ENCODE measurements around the gene ATL2. TPM values are rescaled to one million over a fixed set of nuclear protein-coding genes. Genes with fewer than 3 reads are reported as not detected.

Gene ATL2
- total and polyA plus RNA-seq, 12 donors, result 19.8 to 313 (median 71.9) TPM

GRCh38 chr2:38315707-38316333, 61.3 kb downstream of the ATL2 start:
- intact Hi-C loops (cut with DNase I), result loop anchor here in 1 of 2 donors (10.0 kb wide), 1 partner anchor 419 kb away; no protein-coding TSS in a partner anchor
- Histone ChIP-seq H3K4me1 (replicated peaks in 1 of 2) (no peaks in the 10 kb centered on the region), H3K36me3 (replicated peaks in 1 of 2) (peaks cover 0 to 39% of the 10 kb centered on the region in 2 donors), H3K27ac (no peak overlapping the region), H3K9me3 (replicated peaks in 1 of 3) (no peaks in the 10 kb centered on the region), H3K27me3 (no peaks in the 10 kb centered on the region), H3K4me3 (no peak overlapping the region)
- WGBS, 4 donors, result 46 to 55% (median 48%) methylated on average over 2 of the region's 2 CpGs
- TF ChIP-seq POLR2A (IDR thresholded peaks at IDR 0.05), result no peak
- peak; percentile 55 to 82 (median 75) for TF ChIP-seq CTCF (IDR thresholded peaks at IDR 0.05)
- DNase-seq, result peak in 2 of 7 donors; percentile 21 to 31

GRCh38 chr2:38308821-38309220, 68.3 kb downstream of the ATL2 start:
- TF ChIP-seq POLR2A (IDR thresholded peaks at IDR 0.05), result no peak
- no peak for TF ChIP-seq CTCF (IDR thresholded peaks at IDR 0.05)
- DNase-seq, result no peak
- Histone ChIP-seq H3K9me3 (replicated peaks in 1 of 3) (no peaks in the 10 kb centered on the region), H3K4me1 (replicated peaks in 1 of 2) (peaks cover 0 to under 1% of the 10 kb centered on the region in 2 donors), H3K27me3 (no peaks in the 10 kb centered on the region), H3K4me3 (no peak overlapping the region), H3K36me3 (replicated peaks in 1 of 2) (peaks cover 0 to 24% of the 10 kb centered on the region in 2 donors), H3K27ac (no peak overlapping the region)
- intact Hi-C loops (cut with DNase I), result no loop called here
- WGBS, 4 donors, result 90 to 100% (median 98%) methylated on average over 1 of the region's 1 CpG

DNA sequence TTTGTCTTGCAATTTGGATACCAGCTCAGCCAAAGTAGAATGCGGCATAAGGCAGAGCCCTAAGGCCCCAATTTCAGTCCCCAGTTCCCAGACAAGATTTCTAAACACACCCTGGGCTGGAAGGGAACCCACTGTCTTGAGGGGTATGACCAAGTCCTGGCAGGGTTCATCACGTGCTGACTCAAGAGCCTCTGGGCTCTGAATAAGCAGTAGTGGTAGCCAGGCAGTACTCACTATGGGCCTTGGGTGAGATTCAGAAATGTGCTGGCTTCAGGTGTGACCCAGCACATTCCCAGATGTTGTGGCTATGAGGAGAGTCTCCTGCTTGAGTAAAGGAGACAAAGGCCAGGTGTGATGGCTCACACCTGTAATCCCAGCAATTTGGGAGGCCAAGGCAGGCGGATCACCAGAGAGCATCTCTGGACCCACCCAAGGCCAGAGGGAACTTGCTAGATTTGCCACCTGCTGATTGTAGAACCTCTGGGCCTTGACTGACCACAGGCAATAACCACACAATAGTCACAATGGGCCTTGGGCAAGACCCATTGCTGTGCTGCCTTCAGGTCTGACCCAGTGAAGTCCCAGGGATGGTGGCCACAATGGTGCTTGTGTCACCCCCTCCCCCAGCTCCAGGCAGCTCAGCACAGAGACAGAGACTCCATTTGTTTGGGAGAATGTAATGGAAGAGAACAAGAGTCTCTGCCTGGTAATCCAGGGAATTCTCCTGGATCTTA, 74.9 kb downstream of the ATL2 start:
- peaks cover 0 to 22% of the 10 kb centered on the region in 2 donors for H3K36me3 ChIP-seq (replicated peaks in 1 of 2)
- peaks cover 0 to 13% of the 10 kb centered on the region in 2 donors for H3K4me1 ChIP-seq (replicated peaks in 1 of 2)
- 92 to 100% (median 95%) methylated on average over 2 to 3 of the region's 3 CpGs for WGBS, 4 donors
- intact Hi-C loops (cut with DNase I), result no loop called here
- H3K9me3 ChIP-seq (replicated peaks in 1 of 3), result no peaks in the 10 kb centered on the region
- no peak for DNase-seq
- no peak overlapping the region for H3K4me3 ChIP-seq
- no peak for TF ChIP-seq CTCF (IDR thresholded peaks at IDR 0.05)
- no peak for TF ChIP-seq POLR2A (IDR thresholded peaks at IDR 0.05)
- H3K27ac ChIP-seq, result no peak overlapping the region
- H3K27me3 ChIP-seq, result no peaks in the 10 kb centered on the region

DNA sequence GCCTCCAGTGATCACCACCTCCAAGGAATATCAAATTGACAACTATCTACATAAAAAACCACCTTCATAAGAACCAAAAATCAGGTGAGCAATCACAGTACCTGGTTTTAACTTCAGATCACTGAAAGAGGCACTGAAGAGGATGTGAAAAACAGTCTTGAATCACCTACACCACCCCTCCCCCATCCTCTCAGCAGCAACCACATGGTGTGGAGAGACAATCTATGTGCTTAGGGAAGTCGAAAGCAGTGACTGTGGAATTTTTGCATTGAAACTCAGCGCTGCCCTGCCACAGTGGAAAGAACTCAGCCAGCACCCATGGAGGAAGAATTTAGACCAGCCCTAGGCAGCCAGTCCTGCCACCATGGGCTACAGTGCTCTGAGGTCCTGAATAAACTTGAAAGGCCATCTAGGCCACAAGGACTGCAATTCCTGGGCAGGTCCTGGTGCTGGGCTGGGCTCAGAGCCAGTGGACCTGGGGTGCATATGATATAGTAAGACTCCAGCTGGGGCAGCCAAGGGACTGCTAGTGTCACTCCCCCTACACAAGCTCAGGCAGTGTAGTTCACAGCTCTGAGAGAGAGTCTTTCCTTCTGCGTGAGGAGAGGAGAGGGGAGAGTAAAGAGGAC, 75.6 kb downstream of the ATL2 start:
- H3K9me3 ChIP-seq (replicated peaks in 1 of 3), result no peaks in the 10 kb centered on the region
- intact Hi-C loops (cut with DNase I), result no loop called here
- TF ChIP-seq CTCF (IDR thresholded peaks at IDR 0.05), result no peak
- no peak for TF ChIP-seq POLR2A (IDR thresholded peaks at IDR 0.05)
- H3K27ac ChIP-seq, result no peak overlapping the region
- H3K4me3 ChIP-seq, result no peak overlapping the region
- WGBS, 4 donors, result 80 to 90% (median 89%) methylated on average over 3 of the region's 3 CpGs
- H3K36me3 ChIP-seq (replicated peaks in 1 of 2), result peaks cover 0 to 29% of the 10 kb centered on the region in 2 donors
- no peak for DNase-seq
- H3K4me1 ChIP-seq (replicated peaks in 1 of 2), result peaks cover 0 to 13% of the 10 kb centered on the region in 2 donors
- no peaks in the 10 kb centered on the region for H3K27me3 ChIP-seq
